ENCODE results near the gene AKAP8L.
"Not testable (repeated sequence)": the region's sequence is repeated elsewhere in the genome, so short reads cannot be mapped to it uniquely, and the experiment has no call there.

AKAP8L gene

DNA sequence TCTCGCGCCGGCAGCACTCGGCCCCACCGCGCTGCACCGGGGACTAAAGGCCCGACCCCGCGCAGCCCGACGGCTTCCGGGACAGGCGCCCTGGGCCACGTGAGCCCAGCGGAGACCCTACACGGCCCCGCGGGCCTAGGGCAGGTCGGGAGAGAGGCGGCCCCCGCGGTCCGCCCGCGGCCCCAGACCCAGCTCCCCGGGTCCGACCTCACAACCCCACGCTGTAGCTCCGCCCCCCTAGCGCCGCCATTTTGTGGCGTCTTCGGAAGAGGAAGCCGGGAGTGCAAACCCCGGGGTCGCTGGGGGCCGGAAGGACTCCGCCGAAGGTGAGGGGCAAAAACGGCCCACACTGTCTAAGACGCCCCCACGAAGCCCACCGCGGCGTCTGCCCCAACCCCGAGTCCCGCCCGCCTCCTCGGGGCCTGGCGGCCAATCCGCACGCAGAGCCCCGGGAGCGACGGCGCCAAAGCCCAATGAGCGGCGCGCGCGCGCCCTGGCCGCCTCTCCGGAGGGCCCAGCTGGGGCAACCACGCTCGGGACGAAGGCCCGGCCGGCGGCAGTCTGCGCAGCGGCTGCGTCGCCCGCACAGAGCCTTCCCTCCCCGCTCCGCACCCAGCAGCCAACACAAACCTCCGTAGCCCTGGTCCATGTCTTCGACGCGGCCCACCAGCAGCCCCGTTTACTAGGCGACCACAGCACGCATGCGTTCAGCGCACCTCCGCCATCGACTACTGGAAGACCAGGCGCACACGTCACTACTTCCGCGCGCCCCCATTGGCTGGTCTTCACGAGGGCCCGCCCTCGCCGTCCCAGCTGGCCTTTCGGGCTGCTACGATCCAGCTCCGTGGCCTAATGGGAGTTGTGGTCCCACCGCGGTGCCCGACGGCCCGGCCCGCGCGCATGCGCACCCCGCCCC, 39.4 kb downstream of the AKAP8L start, which contains the start of gene AKAP8:
TSS of gene AKAP8 (minus strand) at position 705 of the 916 bp plus-strand sequence. CDS start at position 649, 56 bp downstream.
- peak; percentile 97 for DNase-seq (ENCODE audit: low read depth)

DNA sequence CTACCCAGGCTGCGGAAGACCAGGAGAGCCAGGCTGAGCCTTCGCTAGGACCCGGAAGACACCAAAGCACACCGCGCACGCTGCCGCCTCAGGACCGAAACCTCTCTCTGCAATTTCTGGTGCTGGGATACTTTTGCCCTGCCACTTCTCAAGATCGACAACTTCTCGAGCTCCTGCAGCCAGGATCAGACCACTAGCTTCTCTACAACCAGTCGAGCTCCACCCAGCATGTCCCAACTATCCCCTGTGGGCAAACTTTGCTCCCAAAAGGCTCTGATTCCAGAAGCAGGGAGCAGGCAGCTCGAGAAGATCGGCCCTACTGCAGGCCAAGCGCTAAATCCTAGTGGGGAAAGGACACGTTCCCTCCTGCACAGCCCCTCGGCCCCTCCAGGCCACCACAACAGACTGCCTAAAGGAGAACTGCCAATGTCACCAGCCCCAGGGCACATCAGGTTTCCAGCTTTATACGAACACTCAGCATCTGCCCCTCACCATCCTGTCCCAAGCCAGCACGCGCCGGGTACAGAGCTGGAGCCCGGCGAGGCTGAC, 40.2 kb downstream of the AKAP8L start:
- DNase-seq (ENCODE audit: low read depth): no peak

DNA sequence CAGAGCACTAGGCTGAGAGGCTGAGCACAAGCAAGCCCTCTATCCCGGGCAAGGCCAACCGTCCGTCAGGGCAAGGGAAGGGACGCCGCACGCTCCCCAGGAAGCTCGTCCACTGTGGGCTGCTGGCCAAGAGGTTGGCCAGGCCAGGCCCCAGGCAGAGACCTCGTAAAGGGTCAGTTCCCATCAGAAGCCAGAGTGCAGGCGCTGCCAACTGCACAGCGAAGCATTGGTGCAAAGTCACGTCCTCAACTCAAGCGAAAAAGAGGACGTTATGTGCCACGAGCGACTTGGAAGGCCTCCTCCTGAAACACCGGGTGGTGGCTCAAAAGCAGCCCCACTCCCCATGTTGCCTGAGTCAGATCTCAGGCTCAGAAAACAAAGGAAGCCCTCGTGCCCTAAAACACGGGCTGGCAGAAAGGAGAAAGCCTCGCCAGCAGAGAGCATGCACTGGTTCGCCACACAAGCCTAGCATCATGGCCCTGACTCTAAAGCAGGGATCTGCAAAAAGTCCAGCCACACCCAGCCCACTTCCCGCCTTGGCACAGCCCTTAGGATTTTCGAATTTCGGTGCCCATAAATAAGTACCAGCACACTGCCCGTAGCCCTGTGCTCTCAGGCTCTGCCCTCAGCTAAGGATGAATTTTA, 43.9 kb downstream of the AKAP8L start:
- DNase-seq (ENCODE audit: low read depth): no peak

DNA sequence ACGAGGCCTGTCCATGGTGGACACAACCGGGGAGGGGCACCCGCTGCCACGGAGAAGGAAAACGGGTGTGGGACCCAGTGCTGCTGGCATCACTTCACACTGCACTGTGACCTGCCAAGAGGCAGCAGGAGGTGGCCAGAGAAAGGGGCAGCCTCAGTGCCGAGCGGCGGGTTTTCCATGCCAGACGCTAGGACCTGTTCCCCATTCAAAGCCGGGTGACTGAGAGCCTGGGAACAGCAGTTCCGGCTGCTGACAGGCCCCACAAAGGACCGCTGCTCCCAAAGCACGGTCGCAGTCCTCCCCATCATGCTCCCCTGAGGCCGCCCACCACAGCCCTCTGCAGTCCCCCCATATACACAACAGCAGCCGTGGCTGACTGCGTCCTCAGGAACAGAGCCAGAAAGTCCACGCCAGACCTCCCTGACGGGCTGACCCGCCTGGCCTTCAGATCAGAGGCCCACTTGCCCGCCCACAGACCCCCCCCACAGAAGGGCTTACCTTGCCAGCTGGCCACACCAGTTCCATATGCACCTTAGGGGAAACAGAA, 44.6 kb downstream of the AKAP8L start:
- no peak for DNase-seq (ENCODE audit: low read depth)

DNA sequence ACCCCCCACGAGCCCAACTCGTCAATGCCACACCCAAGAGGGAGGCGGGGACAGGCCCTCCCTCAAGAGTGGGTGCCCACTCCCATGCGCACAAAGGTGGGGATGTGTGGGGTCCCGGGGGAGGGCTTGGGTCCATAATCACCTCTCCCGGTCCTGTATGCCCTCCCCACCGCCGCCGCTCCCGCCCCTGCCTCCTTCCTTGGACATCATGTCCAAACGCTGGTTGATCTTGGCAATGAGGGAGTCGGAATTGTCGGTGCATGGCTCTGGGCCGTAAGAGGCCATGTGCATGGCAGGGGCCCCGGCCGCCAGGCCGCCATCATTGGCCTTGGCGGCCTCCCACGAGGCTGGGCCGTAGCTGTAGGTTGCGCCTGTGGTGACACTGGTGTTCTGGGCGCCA, 45.1 kb downstream of the AKAP8L start:
- no peak for DNase-seq (ENCODE audit: low read depth)

DNA sequence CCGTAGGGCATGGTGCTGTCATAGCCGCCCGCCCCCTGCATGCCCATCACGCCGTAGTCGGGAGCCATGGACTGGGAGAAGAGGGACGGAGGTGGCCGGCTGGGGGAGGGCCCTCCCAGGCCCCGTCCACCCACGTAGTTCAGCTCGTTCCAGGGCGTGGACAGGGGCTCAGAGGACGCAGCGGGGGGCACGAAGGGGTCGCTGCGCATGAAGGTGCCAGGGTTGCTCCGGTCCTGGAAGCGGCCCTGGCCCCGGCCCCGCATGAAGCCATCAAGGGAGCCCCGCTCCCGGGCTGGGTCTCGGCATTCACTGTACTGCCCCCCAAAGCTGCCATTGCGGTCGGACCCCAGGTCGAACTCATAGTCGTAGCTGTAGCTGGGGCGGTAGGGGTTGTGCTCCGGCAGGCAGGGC, 45.9 kb downstream of the AKAP8L start:
- no peak for DNase-seq (ENCODE audit: low read depth)

DNA sequence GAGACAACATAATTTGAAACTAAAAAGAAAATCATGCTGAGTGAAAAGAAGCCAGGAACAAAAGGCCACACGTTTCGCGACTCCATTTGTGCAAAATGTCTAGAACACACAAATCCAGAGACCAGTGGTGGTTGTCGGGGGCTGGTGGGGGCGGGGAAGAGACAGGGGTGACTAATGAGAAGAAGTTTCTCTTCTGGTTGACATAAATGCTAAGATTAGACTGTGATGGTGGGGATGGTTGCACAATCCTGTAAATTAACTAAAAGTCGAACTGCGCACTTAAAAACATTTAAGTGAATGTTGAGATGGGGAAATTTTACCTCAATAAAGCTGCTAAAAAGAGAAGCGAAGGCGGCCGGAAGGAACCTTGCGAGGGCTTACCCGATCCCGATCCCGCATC, 46.3 kb downstream of the AKAP8L start:
- no peak for DNase-seq (ENCODE audit: low read depth)

DNA sequence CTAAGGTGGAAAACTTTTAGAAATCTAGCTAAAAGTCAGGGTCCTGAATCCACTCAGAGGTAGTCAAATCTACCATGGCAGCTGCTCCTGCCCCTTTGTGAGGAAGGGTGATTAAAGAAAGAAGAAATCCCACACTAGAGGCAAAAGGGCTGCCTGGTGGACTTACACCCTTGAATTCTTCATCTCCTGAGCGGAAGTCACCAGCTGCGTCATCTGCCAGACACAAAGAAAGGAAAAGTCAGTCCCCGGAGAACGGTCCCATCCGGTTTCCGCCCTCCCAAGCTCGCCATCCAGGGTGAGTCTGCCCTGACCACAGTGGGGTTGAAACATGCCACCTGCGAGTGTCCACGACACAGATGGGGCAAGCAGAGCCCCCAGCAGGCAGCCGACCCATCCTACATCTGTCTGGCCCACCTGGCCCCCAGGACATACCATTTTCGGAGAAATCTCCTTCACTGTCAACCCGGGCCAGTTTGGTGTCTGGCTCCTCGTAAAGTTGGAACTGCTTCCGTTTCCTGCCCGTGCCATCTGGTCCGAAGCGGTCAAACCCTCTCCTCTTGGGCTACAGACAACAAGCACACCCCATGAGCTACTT, 46.9 kb downstream of the AKAP8L start:
- no peak for DNase-seq (ENCODE audit: low read depth)

DNA sequence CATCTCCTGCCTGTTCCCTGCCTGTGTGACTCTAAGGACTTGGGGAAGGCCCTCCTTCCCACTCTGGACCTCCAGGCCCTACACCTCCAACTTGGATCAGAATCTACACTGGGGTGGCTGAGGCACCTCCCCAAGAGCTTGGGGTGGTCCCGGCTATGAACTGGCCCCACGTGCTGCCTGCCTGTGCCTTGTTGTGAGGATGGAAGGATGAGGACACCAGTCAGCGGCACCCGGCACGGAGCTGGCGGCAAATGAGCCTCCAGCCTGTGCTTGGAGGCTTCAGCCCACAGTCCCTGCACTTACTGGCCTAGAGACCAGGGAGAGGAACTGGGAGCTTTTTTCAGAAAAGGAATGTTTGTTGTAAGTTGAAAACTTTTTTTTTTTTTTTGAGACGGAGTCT, 47.7 kb downstream of the AKAP8L start:
- DNase-seq (ENCODE audit: low read depth): no peak

DNA sequence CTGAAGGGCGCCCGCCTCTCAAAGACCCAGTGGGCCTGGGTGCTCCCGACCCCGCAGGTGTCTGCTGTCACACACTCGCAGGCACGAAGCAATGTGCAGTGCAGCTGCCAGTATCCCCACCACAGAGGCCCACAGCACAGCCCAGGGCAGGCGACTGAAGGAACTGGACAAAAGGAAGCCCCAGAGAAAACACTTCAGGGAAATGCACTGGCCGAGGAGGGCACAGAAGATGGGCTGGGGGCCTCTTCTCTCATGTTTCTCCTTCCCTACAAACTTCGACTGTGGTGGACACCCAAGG, 49.2 kb downstream of the AKAP8L start:
- DNase-seq (ENCODE audit: low read depth): no peak

DNA sequence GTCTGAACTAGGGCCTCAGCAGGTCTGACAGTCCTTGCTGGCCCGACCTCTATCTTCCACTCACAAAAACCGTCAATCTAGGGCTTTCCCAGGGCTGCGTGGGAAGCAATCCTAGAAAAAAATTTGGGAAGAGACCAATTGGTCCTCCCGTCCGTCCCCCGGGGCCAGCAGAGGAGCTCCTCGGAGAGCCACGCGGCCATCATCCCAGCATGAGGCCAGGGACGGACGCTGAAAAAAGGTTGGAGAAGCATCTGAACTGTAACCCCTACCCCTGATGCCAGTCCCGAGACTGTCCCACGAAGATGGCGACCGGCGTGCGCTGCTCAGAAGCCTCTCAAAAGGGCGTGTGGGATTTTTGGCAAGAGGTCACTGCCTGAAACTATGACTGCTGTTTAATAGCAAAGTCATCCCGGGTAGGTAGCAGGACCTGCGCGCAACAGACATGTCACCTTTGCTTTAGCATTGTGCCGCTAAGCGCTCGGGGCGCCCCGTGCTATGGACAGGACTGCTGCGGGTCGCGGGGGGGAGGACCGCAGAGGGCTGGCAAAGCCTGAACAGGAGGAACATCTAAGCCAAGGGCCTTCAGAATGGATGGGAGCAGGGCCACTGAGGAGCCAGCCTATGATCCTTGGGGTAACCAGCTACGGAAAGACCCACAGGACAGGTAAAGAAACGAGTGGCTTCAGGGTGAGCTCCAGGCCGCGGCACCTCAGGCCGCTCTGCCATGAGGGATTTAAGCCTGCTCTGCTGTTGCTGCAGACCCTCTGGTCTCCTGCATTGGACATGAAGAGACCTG, 49.8 kb downstream of the AKAP8L start:
- no peak for DNase-seq (ENCODE audit: low read depth)

DNA sequence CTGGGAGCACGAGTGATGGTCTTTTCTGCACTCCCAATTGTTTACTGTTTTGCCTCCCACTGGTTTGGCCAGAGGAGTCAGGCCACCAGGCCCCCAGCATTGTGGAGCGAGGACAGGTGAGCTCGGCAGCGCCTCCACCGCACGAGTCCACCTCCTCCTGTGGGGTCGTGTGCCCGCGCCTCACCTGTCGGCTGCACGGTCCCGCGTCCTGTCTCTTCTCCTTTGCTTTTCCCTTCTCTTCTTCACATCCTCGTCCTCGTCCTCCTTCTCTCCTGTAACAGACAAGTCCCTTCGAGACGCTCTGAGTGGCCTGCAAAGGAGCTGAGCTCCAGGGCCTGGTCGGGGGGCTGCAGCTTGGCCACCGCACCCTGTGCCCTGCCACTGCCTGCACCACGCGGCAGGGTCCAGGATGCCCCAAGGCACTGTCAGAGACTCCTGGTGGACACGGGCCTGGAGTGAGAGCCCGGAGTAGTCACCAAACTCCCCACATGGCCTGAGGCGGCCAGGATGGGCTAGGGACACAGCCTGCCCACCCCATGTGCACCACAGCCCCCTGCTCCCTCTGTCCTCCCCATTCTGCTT, 50.6 kb downstream of the AKAP8L start:
- no peak for DNase-seq (ENCODE audit: low read depth)

DNA sequence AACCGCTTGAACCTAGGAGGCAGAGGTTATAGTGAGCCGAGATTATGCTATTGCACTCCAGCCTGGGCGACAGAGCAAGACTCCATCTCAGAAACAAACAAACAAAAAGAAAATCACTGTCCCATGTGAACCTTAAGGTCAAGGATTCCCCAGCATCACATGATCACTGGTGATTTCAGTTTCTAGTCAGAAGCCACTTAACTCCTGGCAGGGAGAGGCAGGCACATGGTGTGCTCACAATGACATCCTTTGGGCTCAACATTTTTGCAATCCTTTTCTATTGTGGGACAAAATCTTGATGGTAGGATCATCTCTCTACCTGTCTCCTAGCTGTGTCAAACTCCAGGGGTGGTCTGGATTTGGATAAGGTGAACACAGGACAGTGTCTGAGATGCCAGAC, 51.3 kb downstream of the AKAP8L start:
- no peak for DNase-seq (ENCODE audit: low read depth)

DNA sequence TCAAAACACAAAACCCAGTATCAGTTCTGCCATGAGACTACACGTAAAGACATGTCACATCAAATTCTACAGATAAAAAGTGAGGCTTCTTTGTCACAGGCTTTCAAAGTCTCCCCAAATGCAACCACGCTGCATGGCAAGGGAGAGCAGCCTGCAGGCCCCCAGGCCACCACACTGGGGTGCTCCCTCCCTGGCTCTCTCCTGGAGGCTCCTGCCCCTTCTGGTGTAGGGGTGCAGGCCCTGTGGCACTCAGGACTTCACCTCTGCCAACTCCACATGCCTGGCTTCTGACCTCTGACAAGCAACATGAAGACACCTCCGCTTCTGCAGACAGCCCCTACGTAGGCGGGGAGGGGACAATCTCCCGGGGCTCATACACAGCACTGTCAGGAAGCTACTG, 53.5 kb downstream of the AKAP8L start:
- DNase-seq (ENCODE audit: low read depth): no peak

DNA sequence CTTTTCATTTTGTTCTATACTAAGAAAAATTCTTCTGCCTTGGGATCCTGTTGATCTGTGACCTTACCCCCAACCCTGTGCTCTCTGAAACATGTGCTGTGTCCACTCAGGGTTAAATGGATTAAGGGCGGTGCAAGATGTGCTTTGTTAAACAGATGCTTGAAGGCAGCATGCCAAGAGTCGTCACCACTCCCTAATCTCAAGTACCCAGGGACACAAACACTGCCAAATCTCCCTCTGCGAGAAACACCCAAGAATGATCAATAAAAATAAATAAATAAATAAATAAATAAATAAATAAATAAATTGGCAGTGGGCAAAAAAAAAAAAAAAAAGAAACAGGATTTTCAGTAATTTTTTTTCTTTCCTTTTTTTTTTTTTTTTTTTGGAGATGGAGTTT, 55.0 kb downstream of the AKAP8L start:
- not testable (repeated sequence) for DNase-seq (ENCODE audit: low read depth)

DNA sequence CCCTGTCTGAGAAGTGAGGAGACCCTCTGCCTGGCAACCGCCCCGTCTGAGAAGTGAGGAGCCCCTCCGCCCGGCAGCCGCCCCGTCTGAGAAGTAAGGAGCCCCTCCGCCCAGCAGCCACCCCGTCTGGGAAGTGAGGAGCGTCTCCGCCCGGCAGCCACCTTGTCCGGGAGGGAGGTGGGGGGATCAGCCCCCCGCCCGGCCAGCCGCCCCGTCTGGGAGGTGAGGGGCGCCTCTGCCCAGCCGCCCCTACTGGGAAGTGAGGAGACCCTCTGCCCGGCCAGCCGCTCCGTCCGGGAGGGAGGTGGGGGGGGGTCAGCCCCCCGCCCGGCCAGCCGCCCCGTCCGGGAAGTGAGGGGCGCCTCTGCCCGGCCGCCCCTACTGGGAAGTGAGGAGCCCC, 55.7 kb downstream of the AKAP8L start:
- not testable (repeated sequence) for DNase-seq (ENCODE audit: low read depth)

DNA sequence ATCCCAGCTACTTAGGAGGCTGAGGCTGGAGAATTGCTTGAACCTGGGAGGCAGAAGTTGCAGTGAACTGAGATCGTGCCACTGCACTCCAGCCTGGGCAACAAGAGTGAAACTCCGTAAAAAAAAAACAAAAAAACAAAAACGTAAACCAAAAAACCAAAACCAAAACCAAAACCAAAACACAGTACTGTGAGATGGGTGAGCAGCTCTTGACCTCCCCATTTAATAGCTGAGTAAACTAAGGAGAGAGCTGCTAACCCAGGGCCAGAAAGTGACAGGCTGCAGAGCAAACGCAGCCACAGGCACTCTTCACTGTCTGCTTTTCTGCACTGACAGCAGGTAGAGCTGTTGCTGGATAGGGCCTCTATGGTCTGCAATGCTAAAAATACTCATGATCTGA, 58.8 kb downstream of the AKAP8L start:
- not testable (repeated sequence) for DNase-seq (ENCODE audit: low read depth)

DNA sequence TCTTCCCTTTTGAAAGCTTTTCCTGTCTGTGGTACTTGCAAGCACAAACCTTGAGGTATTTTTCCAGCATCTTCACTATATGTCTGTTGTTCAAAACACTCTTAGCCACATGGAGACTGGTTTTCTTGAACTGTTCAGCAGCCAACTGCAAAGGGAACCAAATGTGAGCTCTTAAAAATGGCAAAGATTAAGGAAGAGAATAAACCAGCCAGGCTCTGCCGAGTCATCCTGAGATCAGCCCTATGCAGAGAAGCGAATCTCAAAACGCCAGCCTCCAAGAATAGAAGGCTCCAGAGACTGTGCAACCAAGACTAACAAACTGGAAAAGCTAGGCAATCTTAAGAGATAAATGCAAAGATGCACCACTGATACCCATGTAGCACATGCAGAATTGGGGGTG, 59.9 kb downstream of the AKAP8L start:
- DNase-seq (ENCODE audit: low read depth): no peak

DNA sequence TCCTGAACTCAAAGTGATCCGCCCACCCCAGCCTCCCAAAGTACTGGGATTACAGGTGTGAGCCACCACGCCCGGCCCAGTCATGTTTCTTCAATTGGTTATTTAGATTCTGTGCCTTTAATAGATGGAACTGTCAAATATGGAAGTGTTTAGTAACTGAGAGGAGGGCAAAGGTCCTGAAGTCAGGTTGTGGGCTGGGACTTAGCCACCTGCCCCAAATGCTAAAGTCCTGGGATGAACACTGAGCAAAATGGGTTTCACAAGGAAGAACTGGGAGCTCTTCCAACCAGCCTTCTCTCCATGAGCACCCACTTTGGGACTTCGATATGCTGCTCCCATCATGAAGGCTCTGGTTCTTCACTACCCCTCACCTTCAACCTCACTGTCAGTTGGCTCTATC, 60.9 kb downstream of the AKAP8L start:
- DNase-seq (ENCODE audit: low read depth): no peak

DNA sequence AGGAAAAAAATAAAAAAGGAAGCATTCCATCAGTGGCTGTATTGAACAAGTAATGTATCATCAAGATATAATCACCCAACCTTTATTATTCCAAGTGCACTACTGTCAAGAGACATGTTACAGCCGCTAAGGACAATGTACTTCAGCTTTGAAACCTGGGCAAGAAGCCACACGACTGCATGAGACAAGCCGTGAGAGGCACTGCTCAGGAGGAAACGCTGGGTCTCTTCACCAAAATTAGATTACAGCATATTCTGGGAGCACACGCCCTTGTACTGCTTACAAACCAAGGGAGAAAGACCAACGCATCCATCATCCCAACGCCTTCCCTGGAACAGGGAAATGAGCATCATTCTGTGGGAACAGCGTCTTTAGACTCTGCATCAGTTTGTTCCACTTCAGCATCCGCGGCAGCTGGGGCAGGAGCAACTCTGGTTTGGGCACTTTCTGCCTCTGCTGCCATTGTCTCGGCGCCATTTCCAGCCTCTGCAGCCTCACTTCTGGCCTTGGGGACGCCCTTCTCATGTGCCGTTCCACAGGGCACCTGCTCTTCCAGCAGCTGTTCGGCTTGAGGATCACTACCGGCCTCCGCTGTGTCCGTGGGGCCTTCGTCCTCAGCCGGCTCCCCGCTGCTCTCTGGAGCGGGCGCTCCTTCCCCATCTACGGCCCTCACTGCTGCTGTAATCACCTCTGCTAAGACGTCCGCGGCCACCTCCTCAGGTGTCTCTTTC, 64.1 kb downstream of the AKAP8L start:
- no peak for DNase-seq (ENCODE audit: low read depth)

DNA sequence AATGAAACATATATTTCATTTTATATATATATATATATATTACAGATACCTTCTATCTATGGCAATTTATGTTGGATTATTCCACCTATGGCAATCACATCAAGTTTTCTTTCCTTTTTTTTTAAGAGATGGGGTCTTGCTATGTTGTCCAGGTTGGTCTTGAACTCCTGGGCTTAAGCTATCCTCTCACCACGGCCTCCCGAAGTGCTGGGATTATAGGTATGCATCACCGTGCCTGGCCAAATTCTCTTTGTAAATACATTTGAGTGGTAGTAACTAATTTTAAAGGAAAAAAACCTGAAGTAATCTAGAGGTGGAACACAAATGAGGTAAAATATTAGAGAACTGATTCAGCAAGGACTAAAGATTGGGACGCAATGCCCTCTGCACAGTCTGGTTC, 64.9 kb downstream of the AKAP8L start:
- no peak for DNase-seq (ENCODE audit: low read depth)
